WTC11 (cell line): ENCODE measurements around the gene SPATA2. TPM values are rescaled to one million over a fixed set of nuclear protein-coding genes. Genes with fewer than 3 reads are reported as not detected.

Experiments
- ATAC-seq: fragments of 200-7000 bp; cut with Tn5 transposase; 2 replicates; pipeline ENCODE4 v1.10.0; 2021; ENCODE audit warnings: mild to moderate bottlenecking, moderate library complexity
- CTCF ChIA-PET: fragments of 300-600 bp; sonication (Branson Sonifier 250); formaldehyde crosslinking; loops from one replicate; lab custom pipeline; 2021; ENCODE audit warnings: antibody characterized with exemption; lab: Charles Lee
- POLR2A ChIA-PET: fragments of 350-600 bp; sonication (Branson Sonifier 250); formaldehyde crosslinking; loops from one replicate; lab custom pipeline; 2021; ENCODE audit warnings: antibody characterized with exemption; lab: Charles Lee
- DNase-seq: peaks from one replicate; pipeline ENCODE4 v3.0.0; 2021; ENCODE audit warnings: low spot score
- H3K27ac Mint-ChIP-seq: 2 replicates; pipeline ENCODE4 v1.8.0; 2021; ENCODE audit warnings: mixed read lengths
- H3K27me3 Mint-ChIP-seq: 2 replicates; pipeline ENCODE4 v1.8.0; 2021; ENCODE audit warnings: low read depth, mild to moderate bottlenecking, moderate library complexity, mixed read lengths
- H3K36me3 Mint-ChIP-seq: 2 replicates; pipeline ENCODE4 v1.8.0; 2021; ENCODE audit warnings: mixed read lengths
- H3K4me1 Mint-ChIP-seq: 2 replicates; pipeline ENCODE4 v1.8.0; 2022; ENCODE audit warnings: mixed read lengths
- H3K4me3 Mint-ChIP-seq: 2 replicates; pipeline ENCODE4 v1.8.0; 2021; ENCODE audit warnings: mild to moderate bottlenecking, moderate library complexity, mixed read lengths
- H3K9me3 Mint-ChIP-seq: 2 replicates; pipeline ENCODE4 v1.8.0; 2021; ENCODE audit warnings: mixed read lengths
- ATF1 ChIP-seq: sonication (generic); formaldehyde crosslinking; IDR thresholded peaks from 2 replicates; pipeline ENCODE4 v1.8.1; 2023; ENCODE audit warnings: mild to moderate bottlenecking, moderate library complexity, missing genetic modification reagents
- EMX1 ChIP-seq: fragments of 250-450 bp; sonication (Bioruptor Pico); IDR thresholded peaks from 2 replicates; pipeline ENCODE4 v1.8.0; 2021; ENCODE audit warnings: mild to moderate bottlenecking
- ESRRA ChIP-seq: sonication (generic); formaldehyde crosslinking; IDR thresholded peaks from 2 replicates; pipeline ENCODE4 v1.8.1; 2022; ENCODE audit warnings: mild to moderate bottlenecking, missing genetic modification reagents, borderline replicate concordance
- GABPB1 ChIP-seq: sonication (generic); formaldehyde crosslinking; IDR thresholded peaks from 2 replicates; pipeline ENCODE4 v1.8.1; 2023; ENCODE audit warnings: mild to moderate bottlenecking, missing genetic modification reagents
- GRHL2 ChIP-seq: fragments of 250-450 bp; sonication (Bioruptor Pico); IDR thresholded peaks from 2 replicates; pipeline ENCODE4 v1.8.0; 2022; ENCODE audit warnings: mild to moderate bottlenecking, moderate library complexity; ENCODE audit not compliant: insufficient replicate concordance, severe bottlenecking
- GTF2I ChIP-seq: fragments of 250-450 bp; sonication (Bioruptor Pico); conservative IDR thresholded peaks from 2 replicates; pipeline ENCODE4 v1.4.0; 2021; ENCODE audit warnings: mild to moderate bottlenecking
- HMGA2 ChIP-seq: fragments of 250-450 bp; sonication (Bioruptor Pico); IDR thresholded peaks from 2 replicates; pipeline ENCODE4 v1.4.0; 2021; ENCODE audit warnings: mild to moderate bottlenecking, moderate library complexity
- SMAD3 ChIP-seq: sonication (generic); formaldehyde crosslinking; IDR thresholded peaks from 2 replicates; pipeline ENCODE4 v1.8.0; 2022; ENCODE audit warnings: missing genetic modification reagents, mild to moderate bottlenecking, borderline replicate concordance
- ZNF121 ChIP-seq: sonication (generic); formaldehyde crosslinking; IDR thresholded peaks from 2 replicates; pipeline ENCODE4 v1.8.0; 2023; ENCODE audit warnings: missing genetic modification reagents
- ZNF317 ChIP-seq: sonication (generic); formaldehyde crosslinking; IDR thresholded peaks from 2 replicates; pipeline ENCODE4 v1.8.1; 2023; ENCODE audit warnings: low read depth, mild to moderate bottlenecking, moderate library complexity, missing genetic modification reagents, borderline replicate concordance
- ZNF423 ChIP-seq: fragments of 250-450 bp; sonication (Bioruptor Pico); IDR thresholded peaks from 2 replicates; pipeline ENCODE4 v2.1.2; 2022; ENCODE audit warnings: mild to moderate bottlenecking, moderate library complexity
- total RNA-seq: library from RNA; stranded (reverse); gene quantifications from 3 replicates; pipeline ENCODE4 v1.2.3, GENCODE V29; 2021
- TF ChIP-seq, protein P1 (sequence below): sonication (generic); formaldehyde crosslinking; IDR thresholded peaks from 2 replicates; pipeline ENCODE4 v1.8.0; 2022; ENCODE audit warnings: missing genetic modification reagents
- TF ChIP-seq, protein P2 (sequence below): sonication (generic); formaldehyde crosslinking; IDR thresholded peaks from 2 replicates; pipeline ENCODE4 v1.8.1; 2023; ENCODE audit warnings: mild to moderate bottlenecking, missing genetic modification reagents, borderline replicate concordance
- TF ChIP-seq, protein P3 (sequence below): fragments of 250-450 bp; sonication (Bioruptor Pico); IDR thresholded peaks from 2 replicates; pipeline ENCODE4 v2.1.2; 2022; ENCODE audit warnings: mild to moderate bottlenecking, moderate library complexity
- TF ChIP-seq, protein P4 (sequence below): sonication (generic); formaldehyde crosslinking; IDR thresholded peaks from 2 replicates; pipeline ENCODE4 v1.8.1; 2023; ENCODE audit warnings: mild to moderate bottlenecking, moderate library complexity, missing genetic modification reagents

Gene SPATA2
- total RNA-seq, 1 experiment from 2014 or later = 11.3 TPM

DNA sequence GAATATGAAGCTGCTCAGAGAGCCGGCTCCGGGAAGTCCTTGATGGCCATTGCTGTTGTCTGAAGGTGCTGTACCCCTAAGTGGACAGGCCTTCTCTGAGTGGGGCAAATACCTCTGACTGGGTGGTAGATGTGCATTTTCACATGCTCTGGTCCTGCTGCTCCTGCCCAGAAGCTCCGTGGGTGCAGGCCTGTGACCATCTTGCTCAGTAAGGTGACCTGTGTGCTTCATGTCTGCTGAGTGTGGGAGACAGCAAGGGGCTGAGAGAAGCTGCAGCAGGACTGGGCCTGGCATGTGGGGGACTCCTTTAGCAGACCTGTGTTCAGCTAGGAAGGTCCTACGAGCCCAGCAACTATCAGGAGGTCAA is 5.0 kb downstream of the SPATA2 start:
- Mint-ChIP-seq H3K36me3 (peaks cover 14% of the 10 kb centered on the region), H3K4me3 (no peak overlapping the region), H3K9me3 (no peaks in the 10 kb centered on the region), H3K27me3 (no peaks in the 10 kb centered on the region), H3K4me1 (peaks cover 13% of the 10 kb centered on the region)
- DNase-seq (no peak), ATAC-seq (no peak)
- POLR2A ChIA-PET = interaction anchor here (1.0 kb wide), 1 partner anchor 9 kb away, joined by 3 read pairs; no protein-coding TSS in a partner anchor
- TF ChIP-seq ZNF121 (CRISPR knock-in tag) (no peak), HMGA2 (CRISPR knock-in tag) (no peak), ZNF317 (CRISPR knock-in tag) (no peak), ZNF423 (CRISPR knock-in tag) (no peak), GABPB1 (CRISPR knock-in tag) (no peak), GTF2I (CRISPR knock-in tag) (no peak)
- TF ChIP-seq, all 79 proteins: peak for 0
- no peak overlapping the region for H3K27ac Mint-ChIP-seq
- CTCF ChIA-PET = interaction anchor here (0.6 to 1.9 kb wide), 8 partner anchors 10 to 567 kb away, joined by 3 to 6 read pairs (median 4); no protein-coding TSS in a partner anchor

DNA sequence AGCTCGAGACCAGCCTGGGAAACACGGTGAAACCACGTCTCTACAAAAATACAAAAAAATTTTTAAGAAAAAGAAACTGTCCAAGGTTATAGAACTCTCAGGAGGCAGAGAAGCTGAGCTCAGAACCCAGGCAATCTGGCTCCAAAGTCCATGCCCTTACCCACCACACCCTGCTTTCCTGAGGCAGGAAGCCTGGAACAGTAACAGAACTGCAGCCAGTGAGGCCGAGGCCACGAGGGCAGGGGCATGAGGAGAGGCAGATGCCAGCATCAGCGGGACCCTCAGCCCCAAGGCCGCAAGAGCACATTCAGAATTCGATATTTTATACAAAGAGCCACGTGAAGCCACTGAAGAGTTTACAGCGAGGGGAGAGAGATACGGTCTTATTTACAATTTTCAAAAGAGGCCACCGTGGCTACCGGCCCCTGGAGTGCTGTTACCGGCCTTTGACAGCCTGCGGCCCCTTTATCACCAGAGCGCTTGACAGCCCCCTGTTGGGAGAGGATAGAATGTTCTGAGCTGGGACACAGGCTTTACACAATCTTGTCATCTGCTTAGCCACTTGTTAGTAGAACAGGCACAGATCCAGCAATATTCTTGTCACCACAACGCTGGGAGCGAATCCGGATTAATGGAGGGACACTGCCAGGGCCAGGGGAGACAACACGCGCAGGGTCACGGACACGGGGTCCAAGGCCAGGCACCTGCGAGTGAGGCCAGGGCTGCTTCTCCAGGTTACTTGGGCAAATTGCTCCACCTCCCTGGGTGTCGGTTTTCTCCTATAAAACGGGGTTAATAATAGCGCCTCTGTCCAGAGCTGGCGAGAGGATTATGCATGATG is 5.6 kb downstream of the SPATA2 start:
- peaks cover 12% of the 10 kb centered on the region for H3K4me1 Mint-ChIP-seq
- DNase-seq (no peak), ATAC-seq (peak; percentile 72)
- H3K27me3 Mint-ChIP-seq = no peaks in the 10 kb centered on the region
- TF ChIP-seq, protein P1, sequence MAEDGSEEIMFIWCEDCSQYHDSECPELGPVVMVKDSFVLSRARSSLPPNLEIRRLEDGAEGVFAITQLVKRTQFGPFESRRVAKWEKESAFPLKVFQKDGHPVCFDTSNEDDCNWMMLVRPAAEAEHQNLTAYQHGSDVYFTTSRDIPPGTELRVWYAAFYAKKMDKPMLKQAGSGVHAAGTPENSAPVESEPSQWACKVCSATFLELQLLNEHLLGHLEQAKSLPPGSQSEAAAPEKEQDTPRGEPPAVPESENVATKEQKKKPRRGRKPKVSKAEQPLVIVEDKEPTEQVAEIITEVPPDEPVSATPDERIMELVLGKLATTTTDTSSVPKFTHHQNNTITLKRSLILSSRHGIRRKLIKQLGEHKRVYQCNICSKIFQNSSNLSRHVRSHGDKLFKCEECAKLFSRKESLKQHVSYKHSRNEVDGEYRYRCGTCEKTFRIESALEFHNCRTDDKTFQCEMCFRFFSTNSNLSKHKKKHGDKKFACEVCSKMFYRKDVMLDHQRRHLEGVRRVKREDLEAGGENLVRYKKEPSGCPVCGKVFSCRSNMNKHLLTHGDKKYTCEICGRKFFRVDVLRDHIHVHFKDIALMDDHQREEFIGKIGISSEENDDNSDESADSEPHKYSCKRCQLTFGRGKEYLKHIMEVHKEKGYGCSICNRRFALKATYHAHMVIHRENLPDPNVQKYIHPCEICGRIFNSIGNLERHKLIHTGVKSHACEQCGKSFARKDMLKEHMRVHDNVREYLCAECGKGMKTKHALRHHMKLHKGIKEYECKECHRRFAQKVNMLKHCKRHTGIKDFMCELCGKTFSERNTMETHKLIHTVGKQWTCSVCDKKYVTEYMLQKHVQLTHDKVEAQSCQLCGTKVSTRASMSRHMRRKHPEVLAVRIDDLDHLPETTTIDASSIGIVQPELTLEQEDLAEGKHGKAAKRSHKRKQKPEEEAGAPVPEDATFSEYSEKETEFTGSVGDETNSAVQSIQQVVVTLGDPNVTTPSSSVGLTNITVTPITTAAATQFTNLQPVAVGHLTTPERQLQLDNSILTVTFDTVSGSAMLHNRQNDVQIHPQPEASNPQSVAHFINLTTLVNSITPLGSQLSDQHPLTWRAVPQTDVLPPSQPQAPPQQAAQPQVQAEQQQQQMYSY (CRISPR knock-in tag) = no peak
- TF ChIP-seq, protein P2, sequence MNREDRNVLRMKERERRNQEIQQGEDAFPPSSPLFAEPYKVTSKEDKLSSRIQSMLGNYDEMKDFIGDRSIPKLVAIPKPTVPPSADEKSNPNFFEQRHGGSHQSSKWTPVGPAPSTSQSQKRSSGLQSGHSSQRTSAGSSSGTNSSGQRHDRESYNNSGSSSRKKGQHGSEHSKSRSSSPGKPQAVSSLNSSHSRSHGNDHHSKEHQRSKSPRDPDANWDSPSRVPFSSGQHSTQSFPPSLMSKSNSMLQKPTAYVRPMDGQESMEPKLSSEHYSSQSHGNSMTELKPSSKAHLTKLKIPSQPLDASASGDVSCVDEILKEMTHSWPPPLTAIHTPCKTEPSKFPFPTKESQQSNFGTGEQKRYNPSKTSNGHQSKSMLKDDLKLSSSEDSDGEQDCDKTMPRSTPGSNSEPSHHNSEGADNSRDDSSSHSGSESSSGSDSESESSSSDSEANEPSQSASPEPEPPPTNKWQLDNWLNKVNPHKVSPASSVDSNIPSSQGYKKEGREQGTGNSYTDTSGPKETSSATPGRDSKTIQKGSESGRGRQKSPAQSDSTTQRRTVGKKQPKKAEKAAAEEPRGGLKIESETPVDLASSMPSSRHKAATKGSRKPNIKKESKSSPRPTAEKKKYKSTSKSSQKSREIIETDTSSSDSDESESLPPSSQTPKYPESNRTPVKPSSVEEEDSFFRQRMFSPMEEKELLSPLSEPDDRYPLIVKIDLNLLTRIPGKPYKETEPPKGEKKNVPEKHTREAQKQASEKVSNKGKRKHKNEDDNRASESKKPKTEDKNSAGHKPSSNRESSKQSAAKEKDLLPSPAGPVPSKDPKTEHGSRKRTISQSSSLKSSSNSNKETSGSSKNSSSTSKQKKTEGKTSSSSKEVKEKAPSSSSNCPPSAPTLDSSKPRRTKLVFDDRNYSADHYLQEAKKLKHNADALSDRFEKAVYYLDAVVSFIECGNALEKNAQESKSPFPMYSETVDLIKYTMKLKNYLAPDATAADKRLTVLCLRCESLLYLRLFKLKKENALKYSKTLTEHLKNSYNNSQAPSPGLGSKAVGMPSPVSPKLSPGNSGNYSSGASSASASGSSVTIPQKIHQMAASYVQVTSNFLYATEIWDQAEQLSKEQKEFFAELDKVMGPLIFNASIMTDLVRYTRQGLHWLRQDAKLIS (CRISPR knock-in tag) = no peak
- TF ChIP-seq SMAD3 (CRISPR knock-in tag) = no peak
- TF ChIP-seq, protein P3, sequence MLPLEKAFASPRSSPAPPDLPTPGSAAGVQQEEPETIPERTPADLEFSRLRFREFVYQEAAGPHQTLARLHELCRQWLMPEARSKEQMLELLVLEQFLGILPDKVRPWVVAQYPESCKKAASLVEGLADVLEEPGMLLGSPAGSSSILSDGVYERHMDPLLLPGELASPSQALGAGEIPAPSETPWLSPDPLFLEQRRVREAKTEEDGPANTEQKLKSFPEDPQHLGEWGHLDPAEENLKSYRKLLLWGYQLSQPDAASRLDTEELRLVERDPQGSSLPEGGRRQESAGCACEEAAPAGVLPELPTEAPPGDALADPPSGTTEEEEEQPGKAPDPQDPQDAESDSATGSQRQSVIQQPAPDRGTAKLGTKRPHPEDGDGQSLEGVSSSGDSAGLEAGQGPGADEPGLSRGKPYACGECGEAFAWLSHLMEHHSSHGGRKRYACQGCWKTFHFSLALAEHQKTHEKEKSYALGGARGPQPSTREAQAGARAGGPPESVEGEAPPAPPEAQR = no peak
- H3K27ac Mint-ChIP-seq = no peak overlapping the region
- POLR2A ChIA-PET = interaction anchor here (1.0 kb wide), 1 partner anchor 8 kb away, joined by 3 read pairs; no protein-coding TSS in a partner anchor
- H3K36me3 Mint-ChIP-seq = peaks cover 16% of the 10 kb centered on the region
- H3K4me3 Mint-ChIP-seq = no peak overlapping the region
- H3K9me3 Mint-ChIP-seq = no peaks in the 10 kb centered on the region
- CTCF ChIA-PET = interaction anchor here (0.6 to 1.7 kb wide), 7 partner anchors 9 to 566 kb away, joined by 3 to 6 read pairs (median 4); no protein-coding TSS in a partner anchor

DNA sequence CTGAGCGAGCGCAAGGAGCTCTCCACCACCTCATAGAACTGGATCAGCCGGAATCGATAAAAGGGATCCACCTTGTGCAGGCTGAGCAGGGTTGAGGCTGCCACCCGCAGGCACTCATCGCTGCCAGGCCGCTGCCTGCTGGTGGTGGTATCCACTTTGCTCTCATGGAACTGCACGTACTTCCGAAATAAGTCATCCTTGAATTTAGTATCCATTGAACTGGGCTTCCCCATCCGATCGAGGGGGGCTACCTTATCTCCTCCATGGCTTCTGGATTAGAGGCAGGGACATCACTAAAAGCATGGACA is 7.1 kb downstream of the SPATA2 start:
- ChIA-PET POLR2A (no interaction called here), CTCF (interaction anchor here (1.8 kb wide), 1 partner anchor 297 kb away, joined by 3 read pairs; no protein-coding TSS in a partner anchor)
- H3K9me3 Mint-ChIP-seq = no peaks in the 10 kb centered on the region

More for the DNA sequence above, 7.1 kb downstream of the SPATA2 start:
- DNase-seq = no peak
- peaks cover 22% of the 10 kb centered on the region for H3K36me3 Mint-ChIP-seq
- no peak for ATAC-seq
- no peak overlapping the region for H3K4me3 Mint-ChIP-seq
- H3K27ac Mint-ChIP-seq = no peak overlapping the region
- H3K27me3 Mint-ChIP-seq = no peaks in the 10 kb centered on the region
- no peak for TF ChIP-seq EMX1 (CRISPR knock-in tag)
- no peak for TF ChIP-seq ESRRA (CRISPR knock-in tag)
- TF ChIP-seq, protein P4, sequence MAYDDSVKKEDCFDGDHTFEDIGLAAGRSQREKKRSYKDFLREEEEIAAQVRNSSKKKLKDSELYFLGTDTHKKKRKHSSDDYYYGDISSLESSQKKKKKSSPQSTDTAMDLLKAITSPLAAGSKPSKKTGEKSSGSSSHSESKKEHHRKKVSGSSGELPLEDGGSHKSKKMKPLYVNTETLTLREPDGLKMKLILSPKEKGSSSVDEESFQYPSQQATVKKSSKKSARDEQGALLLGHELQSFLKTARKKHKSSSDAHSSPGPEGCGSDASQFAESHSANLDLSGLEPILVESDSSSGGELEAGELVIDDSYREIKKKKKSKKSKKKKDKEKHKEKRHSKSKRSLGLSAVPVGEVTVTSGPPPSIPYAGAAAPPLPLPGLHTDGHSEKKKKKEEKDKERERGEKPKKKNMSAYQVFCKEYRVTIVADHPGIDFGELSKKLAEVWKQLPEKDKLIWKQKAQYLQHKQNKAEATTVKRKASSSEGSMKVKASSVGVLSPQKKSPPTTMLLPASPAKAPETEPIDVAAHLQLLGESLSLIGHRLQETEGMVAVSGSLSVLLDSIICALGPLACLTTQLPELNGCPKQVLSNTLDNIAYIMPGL = no peak
- TF ChIP-seq GRHL2 (CRISPR knock-in tag) = no peak
- no peak for TF ChIP-seq ATF1 (CRISPR knock-in tag)
- H3K4me1 Mint-ChIP-seq = no peaks in the 10 kb centered on the region
